ENCODE data around the gene TUSC2. TPM values are rescaled to one million over a fixed set of nuclear protein-coding genes. Genes with fewer than 3 reads are reported as not detected.

TUSC2 gene
- total RNA-seq, 2 donors from 2014 or later, result 12.9 to 31.6 TPM

DNA sequence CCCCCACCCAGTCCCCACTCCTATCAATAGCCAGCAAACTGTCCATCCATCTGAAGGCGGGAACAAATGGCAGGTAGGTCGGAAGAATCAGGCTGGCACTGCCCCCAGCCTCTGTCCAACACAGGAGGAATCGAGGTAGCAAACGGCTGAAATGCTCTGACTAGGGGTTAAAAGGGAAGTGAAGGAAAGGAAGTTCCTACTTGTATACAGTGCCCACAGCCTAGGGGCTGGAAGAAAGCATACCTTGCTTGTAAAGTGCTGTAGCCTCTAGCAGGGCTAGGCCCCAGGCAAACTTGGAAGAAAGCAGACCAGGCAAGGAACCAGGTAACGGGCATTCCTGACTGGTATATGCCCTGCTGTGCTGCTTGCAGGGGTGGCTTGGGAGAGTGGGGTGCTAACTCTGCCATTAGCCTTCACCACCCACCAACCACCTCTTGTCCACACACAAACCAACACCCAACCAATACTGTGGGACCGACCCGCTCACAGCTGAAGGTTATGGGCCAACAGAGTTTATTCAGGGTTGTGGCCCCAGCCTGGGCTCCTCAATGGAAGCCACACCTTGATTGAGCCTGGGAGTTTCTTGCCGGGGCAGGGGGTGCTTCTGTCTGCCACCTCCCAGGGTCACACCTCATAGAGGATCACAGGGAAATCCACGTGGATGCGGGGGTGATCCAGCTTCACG, 2.4 kb downstream of the TUSC2 start:
- Histone ChIP-seq H3K4me3 (no peak overlapping the region), H3K27me3 (no peaks in the 10 kb centered on the region), H3K4me1 (peaks cover 53% of the 10 kb centered on the region), H3K9me3 (no peaks in the 10 kb centered on the region), H3K36me3 (replicated peaks in 1 of 2; ENCODE audit: insufficient read depth in 1 of 2, low read depth in 2 of 2) (peaks cover 5 to 10% of the 10 kb centered on the region in 2 donors), H3K27ac (no peak overlapping the region)
- no peak for ATAC-seq
- no peak for TF ChIP-seq POLR2A (IDR thresholded peaks at IDR 0.05)
- TF ChIP-seq, protein P1, sequence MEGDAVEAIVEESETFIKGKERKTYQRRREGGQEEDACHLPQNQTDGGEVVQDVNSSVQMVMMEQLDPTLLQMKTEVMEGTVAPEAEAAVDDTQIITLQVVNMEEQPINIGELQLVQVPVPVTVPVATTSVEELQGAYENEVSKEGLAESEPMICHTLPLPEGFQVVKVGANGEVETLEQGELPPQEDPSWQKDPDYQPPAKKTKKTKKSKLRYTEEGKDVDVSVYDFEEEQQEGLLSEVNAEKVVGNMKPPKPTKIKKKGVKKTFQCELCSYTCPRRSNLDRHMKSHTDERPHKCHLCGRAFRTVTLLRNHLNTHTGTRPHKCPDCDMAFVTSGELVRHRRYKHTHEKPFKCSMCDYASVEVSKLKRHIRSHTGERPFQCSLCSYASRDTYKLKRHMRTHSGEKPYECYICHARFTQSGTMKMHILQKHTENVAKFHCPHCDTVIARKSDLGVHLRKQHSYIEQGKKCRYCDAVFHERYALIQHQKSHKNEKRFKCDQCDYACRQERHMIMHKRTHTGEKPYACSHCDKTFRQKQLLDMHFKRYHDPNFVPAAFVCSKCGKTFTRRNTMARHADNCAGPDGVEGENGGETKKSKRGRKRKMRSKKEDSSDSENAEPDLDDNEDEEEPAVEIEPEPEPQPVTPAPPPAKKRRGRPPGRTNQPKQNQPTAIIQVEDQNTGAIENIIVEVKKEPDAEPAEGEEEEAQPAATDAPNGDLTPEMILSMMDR (IDR thresholded peaks at IDR 0.05), result no peak
- intact Hi-C loops (cut with DNase I), result no loop called here
- WGBS, 2 donors, result 81 to 85% methylated on average over 5 to 11 of the region's 11 CpGs
- no peak for DNase-seq

DNA sequence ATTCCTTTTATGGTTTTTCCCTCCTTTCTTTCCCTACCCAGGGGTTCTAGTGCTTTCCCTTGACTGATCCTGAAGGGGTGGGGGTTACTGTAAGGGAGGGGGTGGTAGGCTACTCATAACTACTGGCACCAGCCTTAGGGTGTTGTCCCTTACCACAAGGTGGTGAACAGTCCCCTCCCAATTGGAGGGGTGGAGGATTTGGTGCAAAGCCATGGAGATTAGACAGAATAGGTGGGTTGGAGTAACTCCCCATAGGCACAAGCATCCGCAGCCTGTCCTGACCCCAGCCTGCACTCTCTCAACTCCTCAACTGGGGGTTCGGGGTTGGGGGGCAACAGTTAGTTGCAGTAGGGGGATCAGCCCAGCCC, 2.9 kb downstream of the TUSC2 start:
- Histone ChIP-seq H3K27ac (peak overlapping the region in 2 of 4 donors; percentile 43 to 97), H3K4me1 (peaks cover 58% of the 10 kb centered on the region)
- 70 to 78% methylated on average over 2 of the region's 2 CpGs for WGBS, 2 donors

DNA sequence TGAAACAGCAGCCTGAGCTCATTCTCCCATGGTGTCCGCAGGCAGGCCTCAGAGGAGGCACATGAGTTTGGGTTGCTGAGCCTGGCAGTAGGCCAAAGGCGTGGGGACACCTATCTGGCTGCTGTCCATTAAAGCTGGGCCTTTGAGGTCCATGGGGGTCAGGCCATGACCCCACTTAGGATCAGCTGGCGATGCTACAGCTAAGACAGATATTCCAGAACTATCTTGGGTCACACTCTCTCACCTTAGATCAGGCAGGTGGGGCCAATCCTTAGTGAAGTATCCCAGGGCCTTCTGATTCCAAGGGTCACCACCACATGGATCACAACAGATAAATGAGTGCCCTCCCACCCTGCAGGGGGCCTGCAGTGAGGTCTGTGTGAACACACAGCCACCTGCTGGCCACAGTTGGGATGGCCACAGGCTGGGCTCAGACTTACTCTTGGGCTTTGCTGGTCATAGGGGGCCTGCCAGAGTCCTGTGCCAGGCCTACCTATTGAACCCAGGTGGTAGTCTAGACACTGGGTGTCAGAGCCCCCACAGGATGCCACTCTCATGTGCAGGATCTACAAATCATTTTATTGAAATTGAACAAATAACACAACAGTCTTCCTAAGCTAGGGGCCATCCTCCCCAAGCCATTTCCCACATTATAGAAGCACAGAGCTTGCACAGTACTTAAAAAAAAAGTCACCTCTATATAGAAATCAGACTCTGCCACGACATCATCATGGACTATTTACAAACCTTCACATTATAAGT, 3.5 kb downstream of the TUSC2 start:
- intact Hi-C loops (cut with DNase I), result no loop called here
- no peaks in the 10 kb centered on the region for H3K36me3 ChIP-seq (replicated peaks in 1 of 2; ENCODE audit: insufficient read depth in 1 of 2, low read depth in 2 of 2)
- H3K27ac ChIP-seq, result peak overlapping the region in 3 of 4 donors; percentile 43 to 98 (median 97)

More for the DNA sequence above, 2.9 kb downstream of the TUSC2 start:
- intact Hi-C loops (cut with DNase I), result no loop called here
- no peak overlapping the region for H3K4me3 ChIP-seq
- H3K27me3 ChIP-seq, result no peaks in the 10 kb centered on the region
- TF ChIP-seq, protein P1 (IDR thresholded peaks at IDR 0.05), result no peak
- no peak for TF ChIP-seq POLR2A (IDR thresholded peaks at IDR 0.05)
- H3K36me3 ChIP-seq (replicated peaks in 1 of 2; ENCODE audit: insufficient read depth in 1 of 2, low read depth in 2 of 2), result peaks cover 0 to 4% of the 10 kb centered on the region in 2 donors
- DNase-seq, result no peak
- no peaks in the 10 kb centered on the region for H3K9me3 ChIP-seq
- ATAC-seq, result no peak

DNA sequence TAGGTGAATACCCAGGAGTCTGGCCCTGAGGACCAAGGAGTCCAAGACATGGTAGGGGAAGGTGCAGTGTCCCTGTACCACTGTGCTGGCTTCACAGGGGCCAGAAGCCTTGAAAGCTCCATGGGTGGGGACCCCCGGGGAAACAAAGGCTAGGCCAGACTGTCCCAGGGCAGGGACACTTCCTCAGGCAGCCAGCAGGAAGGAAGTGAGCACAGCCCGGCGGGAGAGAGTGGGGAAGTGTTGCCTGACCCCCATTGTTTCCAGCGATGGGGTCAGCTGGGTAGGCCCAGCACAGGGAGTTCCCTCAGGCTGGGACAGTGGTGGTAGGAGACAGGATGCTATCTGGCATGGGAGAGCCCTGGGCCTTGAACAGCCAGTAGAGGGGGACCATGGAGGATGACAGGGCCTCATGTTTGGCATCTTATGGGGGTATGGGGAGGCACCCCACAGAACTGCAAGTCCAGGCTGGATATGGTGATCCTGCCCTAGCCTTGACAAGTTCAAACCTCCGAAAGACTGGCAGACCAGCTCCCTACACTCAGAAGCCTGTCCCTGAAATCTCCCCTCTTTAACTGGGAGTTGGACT, 4.3 kb downstream of the TUSC2 start:
- ATAC-seq, result no peak

More for the DNA sequence above, 3.5 kb downstream of the TUSC2 start:
- no peaks in the 10 kb centered on the region for H3K27me3 ChIP-seq
- peak; percentile 64 to 77 (median 64) for DNase-seq
- H3K9me3 ChIP-seq, result no peaks in the 10 kb centered on the region
- no peak overlapping the region for H3K4me3 ChIP-seq
- no peak for ATAC-seq
- H3K4me1 ChIP-seq, result peaks cover 64% of the 10 kb centered on the region
- WGBS, 2 donors, result 45 to 46% methylated on average over 4 of the region's 4 CpGs
- TF ChIP-seq, protein P1 (IDR thresholded peaks at IDR 0.05), result peak; percentile 63 to 81 (median 71)
- TF ChIP-seq POLR2A (IDR thresholded peaks at IDR 0.05), result no peak

More for the DNA sequence above, 4.3 kb downstream of the TUSC2 start:
- H3K27me3 ChIP-seq, result no peaks in the 10 kb centered on the region
- no peaks in the 10 kb centered on the region for H3K9me3 ChIP-seq
- 68 to 69% methylated on average over 4 to 5 of the region's 5 CpGs for WGBS, 2 donors
- H3K4me3 ChIP-seq, result no peak overlapping the region
- TF ChIP-seq POLR2A (IDR thresholded peaks at IDR 0.05), result no peak
- TF ChIP-seq, protein P1 (IDR thresholded peaks at IDR 0.05), result no peak
- no peak for DNase-seq
- H3K36me3 ChIP-seq (replicated peaks in 1 of 2; ENCODE audit: insufficient read depth in 1 of 2, low read depth in 2 of 2), result no peaks in the 10 kb centered on the region
- intact Hi-C loops (cut with DNase I), result no loop called here
- H3K27ac ChIP-seq, result peak overlapping the region; percentile 17 to 98 (median 70)
- peaks cover 65% of the 10 kb centered on the region for H3K4me1 ChIP-seq
